SK-N-SH treated with all-trans-retinoic acid at 6 μM for 48 hours (cell line): ENCODE data around the gene AADACL3.

Experiments
- ATAC-seq: fragments of 200-7000 bp; cut with Tn5 transposase; 3 replicates; pipeline ENCODE4 v1.9.1; 2020; ENCODE audit warnings: mild to moderate bottlenecking, moderate library complexity
- BACH2 ChIP-seq: fragments of 250-450 bp; sonication (Bioruptor Pico); IDR thresholded peaks from 2 replicates; pipeline ENCODE4 v1.9.0; 2021; ENCODE audit warnings: mild to moderate bottlenecking, borderline replicate concordance
- CREB5 ChIP-seq: fragments of 250-450 bp; sonication (Bioruptor Pico); IDR thresholded peaks from 2 replicates; pipeline ENCODE4 v1.5.1; 2020; ENCODE audit warnings: low read depth, mild to moderate bottlenecking, moderate library complexity
- CSDC2 ChIP-seq: fragments of 250-450 bp; sonication (Bioruptor Pico); IDR thresholded peaks from 2 replicates; pipeline ENCODE4 v1.5.0; 2020; ENCODE audit warnings: mild to moderate bottlenecking, moderate library complexity
- CSRNP3 ChIP-seq: fragments of 250-450 bp; sonication (Bioruptor Pico); IDR thresholded peaks from 2 replicates; pipeline ENCODE4 v1.5.1; 2021; ENCODE audit warnings: mild to moderate bottlenecking, moderate library complexity
- ESRRG ChIP-seq: fragments of 250-450 bp; sonication (Bioruptor Pico); IDR thresholded peaks from 2 replicates; pipeline ENCODE4 v1.6.1; 2021; ENCODE audit warnings: mild to moderate bottlenecking
- GLIS3 ChIP-seq: fragments of 250-450 bp; sonication (Bioruptor Pico); IDR thresholded peaks from 2 replicates; pipeline ENCODE4 v1.5.0; 2020; ENCODE audit warnings: mild to moderate bottlenecking, moderate library complexity
- ISL1 ChIP-seq: fragments of 250-450 bp; sonication (Bioruptor Pico); IDR thresholded peaks from 2 replicates; pipeline ENCODE4 v2.1.2; 2022; ENCODE audit warnings: mild to moderate bottlenecking, moderate library complexity
- OSR1 ChIP-seq: fragments of 250-450 bp; sonication (Bioruptor Pico); IDR thresholded peaks from 2 replicates; pipeline ENCODE4 v1.8.0; 2022; ENCODE audit warnings: moderate library complexity, mild to moderate bottlenecking, inconsistent platforms
- POU6F1 ChIP-seq: fragments of 250-450 bp; sonication (Bioruptor Pico); IDR thresholded peaks from 2 replicates; pipeline ENCODE4 v1.8.0; 2021; ENCODE audit warnings: low read depth, mild to moderate bottlenecking, moderate library complexity, borderline replicate concordance
- TCF4 ChIP-seq: fragments of 250-450 bp; sonication (Bioruptor Pico); IDR thresholded peaks from 2 replicates; pipeline ENCODE4 v1.8.0; 2021; ENCODE audit warnings: mild to moderate bottlenecking, moderate library complexity, borderline replicate concordance
- TOX ChIP-seq: fragments of 250-450 bp; sonication (Bioruptor Pico); IDR thresholded peaks from 2 replicates; pipeline ENCODE4 v1.8.0; 2021; ENCODE audit warnings: mild to moderate bottlenecking, moderate library complexity, borderline replicate concordance
- TSHZ2 ChIP-seq: fragments of 250-450 bp; sonication (Bioruptor Pico); IDR thresholded peaks from 2 replicates; pipeline ENCODE4 v1.5.0; 2020; ENCODE audit warnings: mild to moderate bottlenecking, moderate library complexity
- ZFP3 ChIP-seq: fragments of 250-450 bp; sonication (Bioruptor Pico); IDR thresholded peaks from 2 replicates; pipeline ENCODE4 v1.5.0; 2020; ENCODE audit warnings: mild to moderate bottlenecking, moderate library complexity
- ZFP30 ChIP-seq: fragments of 450-650 bp; formaldehyde crosslinking; IDR thresholded peaks from 2 replicates; pipeline ENCODE4 v1.5.0; 2022; ENCODE audit warnings: mild to moderate bottlenecking, moderate library complexity
- ZNF565 ChIP-seq: fragments of 450-650 bp; formaldehyde crosslinking; conservative IDR thresholded peaks from 2 replicates; pipeline ENCODE4 v1.5.0; 2020; ENCODE audit warnings: low read depth, mild to moderate bottlenecking, moderate library complexity
- ZNF8 ChIP-seq: fragments of 450-650 bp; formaldehyde crosslinking; IDR thresholded peaks from 2 replicates; pipeline ENCODE4 v1.5.0; 2020; ENCODE audit warnings: mild to moderate bottlenecking, moderate library complexity

AADACL3 gene

GRCh38 chr1:12739613-12740012 is 23.7 kb downstream of the AADACL3 start (continued):
- no peak for TF ChIP-seq BACH2 (CRISPR knock-in tag)
- TF ChIP-seq OSR1 (CRISPR knock-in tag) = no peak

- no peak for TF ChIP-seq ZFP30 (CRISPR knock-in tag)
- no peak for TF ChIP-seq CSDC2
- TF ChIP-seq CREB5 (CRISPR knock-in tag) = no peak
- no peak for TF ChIP-seq POU6F1 (CRISPR knock-in tag)
- TF ChIP-seq ESRRG (CRISPR knock-in tag) = no peak
- no peak for TF ChIP-seq TCF4 (CRISPR knock-in tag)
- no peak for TF ChIP-seq ZNF565 (CRISPR knock-in tag)
- TF ChIP-seq, all 23 proteins: peak for 0
Observed at GRCh38 chr1:12741946-12742345, 26.0 kb downstream of the AADACL3 start.

GRCh38 chr1:12745126-12745991 is 29.4 kb downstream of the AADACL3 start:
- peak; percentile 78; the same call in 1 of the 2 replicates for TF ChIP-seq TCF4 (CRISPR knock-in tag)
- no peak for TF ChIP-seq CSDC2
- TF ChIP-seq, all 23 proteins: peak for 1
- ATAC-seq = no peak

More at GRCh38 chr1:12741946-12742345, 26.0 kb downstream of the AADACL3 start:
- no peak for ATAC-seq

- no peak for TF ChIP-seq ZFP3 (CRISPR knock-in tag)
- no peak for TF ChIP-seq ISL1
- TF ChIP-seq ZNF565 (CRISPR knock-in tag) = no peak
- TF ChIP-seq OSR1 (CRISPR knock-in tag) = no peak
- TF ChIP-seq TSHZ2 (CRISPR knock-in tag) = no peak
- no peak for TF ChIP-seq ZFP30 (CRISPR knock-in tag)
- TF ChIP-seq CSRNP3 (CRISPR knock-in tag) = no peak
- no peak for TF ChIP-seq POU6F1 (CRISPR knock-in tag)
- no peak for TF ChIP-seq GLIS3 (CRISPR knock-in tag)
- no peak for TF ChIP-seq ZNF8
- TF ChIP-seq TOX (CRISPR knock-in tag) = no peak
- TF ChIP-seq, all 23 proteins: peak for 0
- ATAC-seq = no peak
Observed at GRCh38 chr1:12745992-12746323, 30.0 kb downstream of the AADACL3 start, which contains the start of gene CFAP107. TSS of gene CFAP107 (plus strand) at chr1:12746200. CDS start at chr1:12746431, 231 bp downstream.
